Epidermal melanocyte (primary cell): ENCODE results near the gene STING1.

Source experiments
- DNase-seq: peaks from one replicate; pipeline ENCODE4 v3.0.0; 2011; ENCODE audit warnings: low spot score; ENCODE audit not compliant: insufficient read length

The STING1 gene

DNA sequence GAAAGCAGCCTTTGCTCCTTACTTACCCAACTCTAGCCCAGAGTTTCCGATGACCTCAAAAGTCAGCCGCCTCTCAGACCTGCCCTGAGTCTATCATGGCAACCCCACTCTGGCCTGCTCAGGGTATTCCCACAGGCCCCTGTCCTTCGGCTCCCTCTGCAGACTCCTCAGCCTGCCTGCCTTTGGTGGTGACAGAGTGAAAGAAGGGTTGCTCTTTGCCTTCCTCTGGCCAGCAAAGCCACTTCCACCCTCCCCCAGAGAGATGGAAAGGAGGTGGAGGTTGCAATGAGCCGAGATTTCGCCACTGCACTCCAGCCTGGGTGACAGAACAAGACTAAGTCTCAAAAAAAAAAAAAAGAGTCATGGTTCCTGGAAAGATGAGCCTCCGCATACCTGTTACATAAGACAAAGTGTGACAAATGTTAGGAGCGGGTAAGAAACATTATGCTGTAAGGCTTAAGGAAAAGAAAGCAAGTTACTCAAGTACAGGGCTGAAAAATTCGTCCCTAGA, 14.1 kb downstream of the STING1 start:
- no peak for DNase-seq

DNA sequence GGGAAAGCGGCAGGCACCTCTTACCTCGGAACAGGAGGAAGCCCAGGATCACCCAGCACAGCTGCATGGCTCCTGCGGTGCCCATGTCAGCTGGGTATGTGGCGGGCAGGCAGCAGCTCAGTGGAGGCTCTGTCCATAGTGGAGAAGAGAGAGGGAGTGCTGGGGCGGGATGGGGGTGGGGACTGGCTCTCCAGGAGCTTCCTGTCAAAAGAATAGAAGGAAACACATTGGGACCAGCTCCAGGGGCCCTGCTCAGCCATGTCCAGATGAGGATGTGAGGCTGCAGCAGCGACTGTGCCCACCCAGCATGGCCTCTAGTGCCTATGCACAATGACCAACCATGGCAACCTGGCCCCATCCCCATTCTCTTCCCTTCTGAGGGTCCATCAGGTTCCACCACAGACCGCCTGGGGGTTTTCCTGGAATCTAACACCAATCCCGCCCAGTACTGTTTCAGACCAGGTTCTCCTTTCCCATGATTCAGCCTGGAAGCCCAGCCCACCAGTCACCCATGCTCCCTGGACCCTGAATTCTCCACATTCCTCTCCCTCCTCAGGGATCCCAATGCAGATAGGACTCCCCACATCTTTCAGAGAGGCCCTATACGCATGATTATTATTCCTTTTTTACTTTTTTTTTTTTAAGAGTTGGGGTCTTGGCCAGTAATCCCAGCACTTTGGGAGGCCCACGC, 19.8 kb downstream of the STING1 start, which contains the start of gene ECSCR:
TSS of gene ECSCR (minus strand) at position 158 of the 691 bp plus-strand sequence. CDS start at position 85, 73 bp downstream.
- DNase-seq = no peak

DNA sequence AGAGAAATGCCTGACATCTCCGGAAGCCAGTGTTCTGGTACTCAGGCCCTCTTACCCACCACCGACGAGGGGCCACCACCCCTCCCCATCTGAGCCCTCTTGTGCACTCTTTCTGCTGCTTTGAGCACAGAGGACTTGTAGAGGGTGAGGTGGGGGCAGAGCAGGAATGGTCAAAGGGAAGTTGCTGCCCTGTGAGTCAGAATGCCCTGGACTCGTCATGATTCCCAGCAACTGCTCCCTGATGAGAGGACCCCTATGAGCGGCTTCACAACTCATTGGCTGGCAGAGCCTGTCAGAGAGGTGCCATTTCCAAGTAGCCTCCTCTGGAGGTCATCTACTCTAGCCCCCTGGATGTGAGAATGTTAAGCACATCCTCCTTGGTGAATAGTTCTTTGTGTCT, 20.9 kb downstream of the STING1 start:
- DNase-seq = no peak

DNA sequence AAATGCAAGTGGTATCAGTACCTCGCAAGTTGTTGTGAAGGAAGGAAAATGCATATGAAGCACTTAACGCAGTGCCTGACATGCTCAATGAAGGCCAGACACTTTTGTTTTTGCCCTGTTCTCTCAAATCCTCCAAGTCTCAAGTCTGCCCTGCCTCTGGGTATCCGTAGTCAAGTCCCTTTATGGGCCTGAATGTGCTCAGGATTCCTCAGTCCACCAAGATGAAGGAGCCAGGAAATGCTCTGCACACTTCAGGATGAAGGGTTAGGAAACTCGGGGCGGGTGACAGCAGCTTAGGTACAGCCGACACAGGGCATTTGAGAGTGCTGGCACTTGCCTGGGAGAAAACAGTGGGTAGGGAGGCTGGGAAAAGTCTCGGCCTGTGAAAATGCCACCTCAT, 21.4 kb downstream of the STING1 start:
- no peak for DNase-seq

DNA sequence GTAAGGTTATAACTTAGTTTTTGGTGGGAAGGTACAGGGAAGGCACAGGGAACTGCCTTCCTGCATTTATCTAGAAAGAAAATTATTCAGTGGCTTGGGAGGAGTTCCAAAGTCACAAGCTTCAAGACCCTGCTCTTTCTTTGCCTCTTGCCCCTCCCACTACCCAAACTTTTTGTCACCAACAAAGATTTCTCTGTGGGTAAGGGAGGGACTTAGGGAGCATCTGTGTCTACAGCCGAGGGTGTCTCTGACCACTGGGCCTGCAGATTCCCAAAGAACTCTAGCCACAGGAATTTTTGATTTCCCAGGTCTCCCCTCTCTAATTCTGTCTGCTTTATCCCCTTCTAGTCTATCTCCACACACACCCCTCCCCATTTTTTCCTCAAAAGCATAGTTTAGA, 22.1 kb downstream of the STING1 start:
- DNase-seq = no peak

DNA sequence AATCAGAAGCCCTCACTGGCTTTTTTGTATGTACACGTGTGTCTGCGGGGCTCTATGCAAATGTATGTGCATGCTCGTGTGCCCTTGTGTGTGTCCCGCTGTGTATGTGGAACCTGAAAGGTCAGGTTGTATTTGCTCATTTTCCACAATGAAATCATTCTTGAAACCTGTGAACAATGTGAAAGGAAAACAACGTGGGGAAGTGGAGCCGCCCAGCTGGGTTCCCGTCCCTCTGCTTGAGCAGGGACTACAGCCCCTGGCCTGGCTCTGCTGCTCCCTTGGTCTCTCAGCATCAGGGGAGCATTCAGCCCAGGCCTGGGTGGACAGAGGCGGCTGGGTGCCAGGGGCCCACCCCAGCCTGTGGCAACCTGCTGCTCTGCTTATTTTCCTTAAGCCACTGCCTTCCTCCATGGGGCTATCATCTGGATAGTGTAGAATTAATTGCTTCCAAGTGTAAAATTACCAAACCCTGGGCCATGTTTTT, 23.1 kb downstream of the STING1 start:
- no peak for DNase-seq

DNA sequence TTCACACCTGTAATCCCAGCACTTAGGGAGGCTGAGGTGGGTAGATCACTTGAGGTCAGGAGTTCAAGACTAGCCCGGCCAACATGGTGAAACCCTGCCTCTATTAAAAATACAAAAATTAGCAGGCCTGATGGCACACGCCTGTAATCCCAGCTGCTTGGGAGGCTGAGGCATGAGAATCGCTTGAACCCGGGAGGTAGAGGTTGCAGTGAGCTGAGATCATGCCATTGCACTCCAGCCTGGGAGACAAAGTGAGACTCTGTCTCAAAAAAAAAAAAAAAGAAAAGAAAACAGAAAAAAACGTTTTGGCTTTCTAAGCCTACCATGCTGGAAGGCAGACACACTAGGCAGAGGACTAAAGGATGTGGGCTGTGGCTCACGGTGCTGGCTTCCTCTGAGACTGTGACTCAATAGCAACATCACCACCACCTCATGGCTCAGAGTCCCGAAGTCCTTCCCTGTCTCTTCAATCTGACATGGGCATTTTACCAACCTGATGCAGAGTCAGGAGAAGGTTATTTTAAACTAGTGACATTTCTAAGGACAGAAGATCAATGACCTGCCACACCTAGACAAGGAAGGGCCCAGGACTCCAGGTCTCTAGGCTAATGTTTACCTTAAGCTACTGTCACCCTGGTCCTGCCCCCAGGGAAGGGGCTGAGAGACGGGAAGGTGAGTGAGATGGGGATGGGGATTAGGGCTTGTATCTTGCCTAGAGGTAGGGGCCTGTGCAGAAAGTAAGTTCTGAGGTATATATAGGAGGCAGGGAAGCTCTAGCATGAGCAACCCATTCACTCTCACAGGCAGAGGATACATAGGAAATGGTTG, 23.8 kb downstream of the STING1 start:
- DNase-seq = no peak

DNA sequence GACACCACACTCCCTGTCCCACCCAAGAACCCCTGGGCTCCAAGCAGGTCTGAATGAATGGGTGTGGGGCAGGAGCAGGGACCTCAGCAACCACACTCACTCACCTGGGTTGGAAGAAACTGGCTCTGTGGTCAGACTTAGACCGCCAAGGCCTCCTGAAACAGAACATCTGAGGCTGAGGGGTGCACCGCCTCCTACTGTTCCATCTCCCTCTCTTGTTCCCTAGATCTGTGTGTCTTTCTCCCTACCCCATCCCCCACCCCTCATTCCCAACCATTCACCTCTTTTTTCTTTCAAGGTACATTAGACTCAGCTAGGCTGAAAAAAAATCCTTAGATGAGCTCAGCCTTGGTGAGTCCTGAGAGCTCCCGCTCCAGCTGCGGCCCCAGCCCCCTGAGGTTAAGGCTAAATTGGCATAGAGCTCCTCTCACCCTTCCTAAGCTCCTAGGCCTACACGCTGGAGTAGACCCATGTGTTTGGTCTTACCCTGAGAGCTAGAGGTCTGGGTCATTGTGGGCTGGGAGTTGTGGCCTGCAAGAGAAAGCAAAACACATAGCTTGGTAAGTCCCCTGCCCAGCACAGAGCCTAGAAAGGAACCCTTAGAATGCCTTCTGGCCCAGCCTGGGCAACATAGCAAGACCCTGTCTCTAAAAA, 24.8 kb downstream of the STING1 start:
- DNase-seq = no peak

DNA sequence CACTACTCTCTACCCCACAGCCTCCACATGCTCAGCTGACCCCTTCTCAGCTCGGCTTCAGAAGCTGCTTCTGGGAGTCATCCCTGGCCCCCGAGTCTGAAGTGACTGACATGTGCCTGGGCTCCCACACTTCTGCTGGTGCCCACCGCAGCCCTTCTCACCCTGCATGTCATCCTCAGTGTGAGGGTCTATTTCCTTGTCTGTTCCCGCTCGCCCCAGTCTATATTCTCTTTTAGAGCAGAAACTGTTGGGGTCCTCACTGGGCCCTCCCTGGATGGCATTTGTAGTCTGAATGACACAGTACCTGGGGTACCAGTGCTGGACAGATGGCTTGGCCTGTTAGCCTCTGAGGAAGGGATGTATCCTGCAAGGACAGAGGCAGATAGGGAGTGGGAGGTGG, 25.3 kb downstream of the STING1 start:
- DNase-seq = no peak

DNA sequence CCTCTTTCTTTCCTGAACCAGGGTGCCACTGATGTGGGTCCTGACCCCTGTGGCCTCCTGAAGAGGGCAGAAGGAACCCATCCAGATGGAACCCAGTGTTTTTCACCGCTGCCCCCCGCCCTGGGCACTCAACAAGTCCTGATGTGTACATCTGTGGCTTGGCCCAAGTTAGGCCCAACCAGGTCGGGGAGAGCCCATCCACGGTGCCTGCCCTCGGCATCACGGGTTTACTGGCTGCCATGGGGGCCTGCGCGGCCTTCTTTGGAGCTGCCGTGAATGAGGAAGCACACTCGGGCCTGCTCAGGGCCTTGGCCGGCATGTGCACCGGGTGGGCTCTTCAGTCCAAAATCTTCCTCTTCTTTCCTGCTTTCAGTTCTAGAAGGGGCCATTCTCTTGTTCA, 25.8 kb downstream of the STING1 start:
- DNase-seq = no peak

DNA sequence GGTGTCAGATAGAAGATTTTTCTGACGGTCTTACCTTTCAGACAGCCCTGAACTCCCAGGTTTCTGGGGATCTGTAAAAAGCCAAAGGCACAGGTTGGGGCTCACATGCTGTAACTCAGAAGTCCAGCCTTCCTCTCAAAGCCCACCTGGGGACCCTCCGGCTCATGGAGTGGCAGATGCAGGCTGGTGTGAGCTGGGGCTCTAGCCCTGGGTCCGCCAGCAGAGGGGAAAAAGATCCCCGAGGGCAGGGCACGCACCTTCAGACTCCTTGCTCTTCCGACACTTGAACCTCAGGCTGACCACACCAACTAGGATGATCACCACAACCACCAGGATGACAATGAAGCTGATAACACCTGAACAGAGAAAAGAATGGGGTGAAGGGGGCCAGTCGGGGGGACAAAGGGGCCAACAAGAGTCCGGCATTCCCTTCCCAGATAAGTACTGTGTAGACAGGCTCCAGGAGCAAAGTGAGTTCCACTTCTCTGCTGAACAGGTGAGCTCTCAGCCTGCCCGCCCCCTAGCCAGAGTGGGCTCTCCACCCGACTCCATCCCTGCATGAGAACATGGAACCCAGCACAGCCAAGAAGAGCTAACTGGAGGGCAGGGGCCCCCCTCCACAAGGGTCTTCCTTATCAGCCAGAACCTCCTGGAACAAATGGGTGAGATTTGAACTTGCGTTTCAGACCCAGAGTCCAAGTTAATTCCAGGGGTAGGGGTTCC, 27.8 kb downstream of the STING1 start:
- no peak for DNase-seq

DNA sequence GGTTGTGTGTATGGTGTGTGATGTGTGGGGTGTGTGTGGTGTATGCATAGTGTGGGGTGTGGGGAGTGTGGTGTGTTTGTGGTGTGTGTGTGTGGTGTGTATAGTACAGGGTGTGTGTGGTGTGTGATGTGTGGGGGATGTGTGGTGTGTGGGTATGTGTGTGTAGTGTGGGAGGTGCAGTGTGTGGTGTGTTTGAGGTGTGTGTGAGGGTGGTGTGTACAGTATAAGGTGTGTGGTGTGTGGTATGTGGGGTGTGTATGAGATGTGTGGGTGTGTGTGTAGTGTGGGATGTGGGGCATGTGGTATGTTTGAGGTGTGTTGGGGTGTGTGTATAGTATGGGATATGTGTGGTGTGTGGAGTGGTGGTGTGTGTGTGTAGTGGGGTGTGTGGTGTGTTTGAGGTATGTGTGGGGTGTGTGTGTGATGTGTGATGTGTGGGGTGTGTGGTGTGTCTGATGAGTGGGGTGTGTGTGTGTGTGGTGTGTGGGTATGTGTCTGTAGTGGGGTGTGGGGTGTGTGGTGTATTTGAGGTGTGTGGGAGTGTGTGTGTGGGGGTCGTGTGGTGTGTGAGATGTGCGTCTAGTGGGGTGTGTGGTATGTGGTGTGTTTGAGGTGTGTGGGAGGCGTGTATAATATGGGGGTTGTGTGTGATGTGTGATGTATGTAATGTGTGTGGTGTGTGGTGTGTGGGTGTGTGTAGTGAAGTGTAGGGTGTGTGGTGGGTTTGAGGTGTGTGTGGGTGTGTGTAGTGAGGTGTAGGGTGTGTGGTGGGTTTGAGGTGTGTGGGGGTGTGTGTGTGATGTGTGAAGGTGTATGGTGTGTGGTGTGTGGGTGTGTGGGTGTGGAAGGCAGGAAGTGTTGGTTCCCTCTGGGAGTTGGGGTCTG, 28.6 kb downstream of the STING1 start:
- DNase-seq = no peak

DNA sequence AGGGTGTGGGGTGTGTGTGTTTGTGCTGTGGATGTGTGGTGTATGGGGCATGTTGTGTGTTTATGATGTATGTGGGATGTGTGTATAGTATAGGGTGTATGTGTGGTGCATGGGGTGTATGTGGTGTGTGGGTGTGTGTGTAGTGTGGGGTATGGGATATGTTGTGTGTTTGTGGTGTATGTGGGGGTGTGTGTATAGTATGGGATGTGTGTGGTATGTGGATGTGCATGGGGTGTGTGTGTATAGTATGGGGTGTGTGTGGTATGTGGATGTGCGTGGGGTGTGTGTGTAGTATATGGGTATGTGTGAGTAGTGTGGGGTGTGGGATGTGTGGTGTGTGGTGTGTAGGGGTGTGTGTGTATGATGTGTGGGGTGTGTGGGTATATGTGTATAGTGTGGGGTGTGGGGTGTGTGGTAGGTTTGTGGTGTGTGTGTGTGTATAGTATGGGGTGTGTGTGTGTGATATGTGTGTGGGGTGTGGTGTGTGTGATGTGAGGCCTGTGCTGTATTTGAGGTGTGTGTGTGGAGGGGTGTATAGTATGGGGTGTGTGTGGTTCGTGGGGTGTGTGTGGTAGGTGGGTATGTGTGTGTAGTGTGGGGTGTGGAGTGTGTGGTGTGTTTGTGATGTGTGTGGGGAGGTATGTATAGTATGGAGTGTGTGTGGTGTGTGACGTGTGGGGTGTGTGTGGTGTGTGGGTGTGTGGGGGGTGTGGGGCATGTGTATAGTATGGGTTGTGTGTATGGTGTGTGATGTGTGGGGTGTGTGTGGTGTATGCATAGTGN, 30.5 kb downstream of the STING1 start:
- DNase-seq = no peak

DNA sequence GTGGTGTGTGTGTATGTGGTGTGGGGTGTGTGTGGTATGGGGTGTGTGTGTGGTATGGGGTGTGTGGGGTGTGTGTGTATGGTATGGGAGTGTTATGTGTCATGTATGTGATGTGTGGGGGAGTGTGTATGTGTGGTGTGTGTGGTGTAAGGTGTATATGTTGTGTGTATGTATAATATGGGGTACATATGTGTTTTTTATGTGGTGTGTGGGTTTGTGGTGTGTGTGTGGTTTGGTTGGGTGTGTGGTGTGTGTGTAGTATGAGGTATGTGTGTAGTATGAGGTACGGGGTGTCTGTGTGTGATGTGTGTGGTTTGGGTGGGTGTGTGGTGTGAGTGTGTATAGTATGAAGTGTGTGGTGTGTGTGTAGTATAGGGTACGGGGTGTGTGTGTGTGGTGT, 31.4 kb downstream of the STING1 start:
- no peak for DNase-seq

DNA sequence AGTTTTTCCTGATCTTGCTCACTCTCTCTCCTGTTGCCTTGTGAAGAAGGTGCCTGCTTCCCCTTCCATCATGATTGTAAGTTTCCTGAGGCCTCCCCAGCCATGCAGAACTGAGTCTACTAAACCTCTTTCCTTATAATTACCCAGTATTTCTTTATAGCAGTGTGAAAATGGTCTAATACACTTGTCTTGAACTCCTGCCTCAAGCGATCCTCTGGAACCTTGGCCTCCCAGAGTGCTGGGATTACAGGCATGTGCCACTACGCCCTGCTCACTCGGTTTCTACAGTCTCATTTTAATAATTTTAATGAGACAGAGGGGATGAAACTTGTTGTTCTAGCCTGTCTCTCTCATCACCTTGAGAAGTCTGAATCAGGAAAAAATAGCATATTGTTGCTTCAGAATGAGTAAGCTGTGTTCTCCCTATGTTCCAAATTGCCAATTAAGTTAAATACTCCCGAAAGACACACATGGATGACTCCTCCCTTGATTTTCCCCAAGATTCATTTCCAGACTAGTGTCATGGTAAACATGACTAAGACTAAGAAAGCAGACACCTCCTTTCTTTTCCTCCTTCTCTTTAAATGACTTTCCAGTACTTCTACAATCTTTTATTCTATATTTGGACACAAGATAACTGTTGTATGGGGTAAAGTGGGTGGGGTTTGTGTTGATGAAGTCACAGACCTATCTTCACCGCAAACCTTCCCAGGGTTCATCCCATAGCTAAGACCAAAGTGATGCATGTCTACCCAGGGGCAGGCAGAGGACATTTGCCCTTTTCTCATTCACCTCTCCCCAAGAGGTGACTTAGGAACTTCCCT, 35.4 kb downstream of the STING1 start:
- DNase-seq = no peak

DNA sequence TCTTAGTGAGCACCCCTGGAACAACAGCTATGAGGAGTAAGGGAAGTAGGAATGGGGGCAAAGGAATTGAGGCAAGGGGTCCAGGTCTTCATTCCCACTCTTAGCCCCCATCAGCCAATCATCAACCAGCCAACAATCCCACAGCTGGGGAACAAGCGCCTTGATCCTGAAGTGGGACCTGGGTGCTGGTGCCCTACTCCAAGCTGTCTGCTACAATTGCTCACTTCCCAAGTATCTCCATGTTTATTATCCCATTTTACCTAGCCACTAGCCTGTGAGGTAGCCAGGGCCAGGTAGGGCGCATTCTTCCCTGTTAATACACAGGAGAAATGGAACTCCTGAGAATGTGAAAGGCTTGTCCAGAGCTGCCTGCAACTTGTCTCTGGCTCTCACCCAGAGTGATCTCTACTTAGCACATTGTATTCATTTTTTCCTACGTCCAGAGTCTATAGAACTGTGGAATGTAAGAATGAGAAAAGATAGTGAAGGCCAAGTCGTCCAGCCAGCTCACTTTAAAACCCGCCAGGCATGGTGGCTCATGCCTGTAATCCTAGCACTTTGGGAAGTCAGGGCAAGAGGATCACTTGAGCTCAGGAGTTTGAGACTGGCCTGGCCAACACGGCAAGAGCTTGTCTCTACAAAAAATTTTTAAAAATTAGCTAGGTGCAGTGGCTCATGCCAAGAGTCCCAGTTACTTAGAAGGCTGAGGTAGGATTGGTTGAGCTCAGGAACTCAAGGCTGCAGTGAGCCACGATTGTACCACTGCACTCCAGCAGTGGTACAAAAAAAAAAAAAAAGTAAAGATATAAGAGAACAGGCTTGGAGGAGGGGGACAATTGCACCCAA, 37.0 kb downstream of the STING1 start:
- DNase-seq = no peak

DNA sequence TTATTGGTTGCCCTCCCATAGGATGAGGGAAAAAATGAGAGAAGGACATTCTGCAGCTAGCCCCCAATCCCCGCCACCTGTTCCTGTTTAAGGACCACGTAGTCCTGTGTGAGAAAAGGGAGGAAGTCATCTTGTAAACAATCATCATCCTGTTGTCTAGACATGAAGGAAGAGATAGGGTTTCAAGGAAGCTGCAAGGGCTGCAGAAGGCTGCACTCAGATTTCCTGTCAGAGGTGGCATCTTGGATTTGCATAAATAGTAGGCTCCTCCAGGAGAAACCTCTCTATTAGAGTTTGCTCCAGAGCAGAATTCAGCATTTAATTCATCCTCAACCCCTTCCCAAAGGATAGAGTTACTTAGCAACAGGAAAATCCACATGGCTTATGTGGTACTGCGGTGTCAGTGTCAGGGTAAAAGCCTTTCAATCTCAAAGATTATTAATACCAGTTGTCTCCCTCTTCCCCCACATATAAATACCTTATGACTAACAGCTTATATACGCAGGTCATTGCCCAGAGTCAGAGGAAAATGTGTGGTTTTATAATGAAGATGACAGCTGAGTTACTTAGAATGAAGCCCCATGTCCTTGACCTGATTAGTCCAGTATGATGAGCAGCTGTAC, 38.6 kb downstream of the STING1 start:
- no peak for DNase-seq
